Thyroid gland (tissue), 4 donors: ENCODE results near the gene CFAP97D1. TPM values are rescaled to one million over a fixed set of nuclear protein-coding genes. Genes with fewer than 3 reads are reported as not detected.

Experiments used
- DNase-seq, 2 donors: peaks; one replicate each; pipeline ENCODE4 v3.0.0-alpha.2; 2019
- H3K27ac ChIP-seq, 3 donors: fragments of 200-600 bp; sonication (generic); 1 replicate in 2 of 3; 2 replicates in 1 of 3; pipeline ENCODE4 v1.5.1; 2016 to 2019; ENCODE audit warnings: mild to moderate bottlenecking in 1 of 3, moderate library complexity in 1 of 3
- H3K27me3 ChIP-seq: fragments of 200-600 bp; sonication (generic); one replicate; pipeline ENCODE4 v1.5.1; 2019
- H3K36me3 ChIP-seq, 2 donors: fragments of 200-600 bp; sonication (generic); one replicate each; pipeline ENCODE4 v1.5.1; 2016 to 2019
- H3K4me1 ChIP-seq, 2 donors: fragments of 200-600 bp; sonication (generic); one replicate each; pipeline ENCODE4 v1.5.1; 2017 to 2019
- H3K4me3 ChIP-seq, 3 donors: fragments of 200-600 bp; sonication (generic); replicated peaks in 1 of 3; 1 replicate in 2 of 3; 2 replicates in 1 of 3; pipeline ENCODE4 v1.5.1; 2016; ENCODE audit warnings: mild to moderate bottlenecking in 1 of 3
- H3K9me3 ChIP-seq: fragments of 200-600 bp; sonication (generic); one replicate; pipeline ENCODE4 v1.5.1; 2017
- POLR2A ChIP-seq, 2 donors: fragments of 450-650 bp; IDR thresholded peaks; one replicate each; pipeline ENCODE4 v1.6.1; 2017; ENCODE audit warnings: antibody characterized with exemption in 2 of 2, mild to moderate bottlenecking in 2 of 2, moderate library complexity in 1 of 2
- whole genome bisulfite sequencing, 2 donors: methylation state at CpG; one replicate each; pipeline ENCODE4 v1.1.5; 2017; 5-methylcytosine and 5-hydroxymethylcytosine counted together
- intact Hi-C: fragments of 100-400 bp; cut with DNase I; formaldehyde crosslinking; loops from one replicate; pipeline ENCODE4 v1.15.1; 2023
- total RNA-seq, 4 donors: library from RNA; depleted of rRNA; stranded (reverse); fragments of >200 nt; gene quantifications; one replicate each; pipeline ENCODE4 v1.2.3, GENCODE V29; 2016
- TF ChIP-seq, protein P1 (sequence below), 6 experiments: fragments of 200-600 bp in 3 of 6; fragments of 450-650 bp in 3 of 6; sonication (generic) in 3 of 6; IDR thresholded peaks; one replicate each; pipeline ENCODE4 v1.5.1; 2016 to 2019; ENCODE audit warnings: antibody characterized with exemption in 6 of 6, mild to moderate bottlenecking in 2 of 6, inconsistent platforms in 1 of 6, moderate library complexity in 1 of 6

The CFAP97D1 gene
- total RNA-seq, 4 donors from 2014 or later = 0.13 TPM; not detected in 3

GRCh38 chr17:43769426-43769825, 10.8 kb upstream of the CFAP97D1 start:
- H3K27ac ChIP-seq = no peak overlapping the region
- H3K36me3 ChIP-seq = peaks cover 41 to 53% of the 10 kb centered on the region in 2 donors
- intact Hi-C loops = no loop called here
- 98% methylated on average over 9 to 16 of the region's 16 CpGs for WGBS, 2 donors
- TF ChIP-seq, protein P1, sequence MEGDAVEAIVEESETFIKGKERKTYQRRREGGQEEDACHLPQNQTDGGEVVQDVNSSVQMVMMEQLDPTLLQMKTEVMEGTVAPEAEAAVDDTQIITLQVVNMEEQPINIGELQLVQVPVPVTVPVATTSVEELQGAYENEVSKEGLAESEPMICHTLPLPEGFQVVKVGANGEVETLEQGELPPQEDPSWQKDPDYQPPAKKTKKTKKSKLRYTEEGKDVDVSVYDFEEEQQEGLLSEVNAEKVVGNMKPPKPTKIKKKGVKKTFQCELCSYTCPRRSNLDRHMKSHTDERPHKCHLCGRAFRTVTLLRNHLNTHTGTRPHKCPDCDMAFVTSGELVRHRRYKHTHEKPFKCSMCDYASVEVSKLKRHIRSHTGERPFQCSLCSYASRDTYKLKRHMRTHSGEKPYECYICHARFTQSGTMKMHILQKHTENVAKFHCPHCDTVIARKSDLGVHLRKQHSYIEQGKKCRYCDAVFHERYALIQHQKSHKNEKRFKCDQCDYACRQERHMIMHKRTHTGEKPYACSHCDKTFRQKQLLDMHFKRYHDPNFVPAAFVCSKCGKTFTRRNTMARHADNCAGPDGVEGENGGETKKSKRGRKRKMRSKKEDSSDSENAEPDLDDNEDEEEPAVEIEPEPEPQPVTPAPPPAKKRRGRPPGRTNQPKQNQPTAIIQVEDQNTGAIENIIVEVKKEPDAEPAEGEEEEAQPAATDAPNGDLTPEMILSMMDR (IDR thresholded peaks at IDR 0.05) = no peak
- no peak for TF ChIP-seq POLR2A (IDR thresholded peaks at IDR 0.05)
- no peak for DNase-seq
- H3K9me3 ChIP-seq = no peaks in the 10 kb centered on the region
- H3K27me3 ChIP-seq = no peaks in the 10 kb centered on the region
- H3K4me1 ChIP-seq = no peaks in the 10 kb centered on the region
- no peak overlapping the region for H3K4me3 ChIP-seq

- TF ChIP-seq, protein P1 (IDR thresholded peaks at IDR 0.05) = no peak
- TF ChIP-seq POLR2A (IDR thresholded peaks at IDR 0.05) = no peak
- WGBS, 2 donors = 94 to 95% methylated on average over 11 of the region's 11 CpGs
- Histone ChIP-seq H3K27ac (no peak overlapping the region), H3K4me1 (no peaks in the 10 kb centered on the region), H3K27me3 (no peaks in the 10 kb centered on the region), H3K9me3 (no peaks in the 10 kb centered on the region), H3K4me3 (no peak overlapping the region), H3K36me3 (peaks cover 42 to 57% of the 10 kb centered on the region in 2 donors)
- intact Hi-C loops = no loop called here
- DNase-seq = no peak
These were observed 10.4 kb upstream of the CFAP97D1 start for GRCh38 chr17:43769859-43770258.

GRCh38 chr17:43770957-43771356, 9.3 kb upstream of the CFAP97D1 start:
- WGBS, 2 donors = 94 to 96% methylated on average over 2 of the region's 2 CpGs
- Histone ChIP-seq H3K27ac (no peak overlapping the region), H3K36me3 (peaks cover 42 to 58% of the 10 kb centered on the region in 2 donors), H3K4me1 (no peaks in the 10 kb centered on the region), H3K9me3 (no peaks in the 10 kb centered on the region), H3K27me3 (no peaks in the 10 kb centered on the region), H3K4me3 (no peak overlapping the region)
- intact Hi-C loops = no loop called here
- DNase-seq = no peak
- TF ChIP-seq, protein P1 (IDR thresholded peaks at IDR 0.05) = no peak
- TF ChIP-seq POLR2A (IDR thresholded peaks at IDR 0.05) = no peak

GRCh38 chr17:43771463-43771862, 8.8 kb upstream of the CFAP97D1 start:
- Histone ChIP-seq H3K36me3 (peaks cover 42 to 58% of the 10 kb centered on the region in 2 donors), H3K4me3 (no peak overlapping the region), H3K4me1 (peaks cover 0 to 3% of the 10 kb centered on the region in 2 donors), H3K9me3 (no peaks in the 10 kb centered on the region), H3K27ac (no peak overlapping the region), H3K27me3 (no peaks in the 10 kb centered on the region)
- intact Hi-C loops = no loop called here
- no peak for DNase-seq
- TF ChIP-seq, protein P1 (IDR thresholded peaks at IDR 0.05) = no peak
- TF ChIP-seq POLR2A (IDR thresholded peaks at IDR 0.05) = no peak
- 95 to 96% methylated on average over 7 to 9 of the region's 9 CpGs for WGBS, 2 donors

GRCh38 chr17:43772877-43773648, 7.2 kb upstream of the CFAP97D1 start:
- Histone ChIP-seq H3K27ac (no peak overlapping the region), H3K36me3 (peaks cover 42 to 56% of the 10 kb centered on the region in 2 donors), H3K9me3 (no peaks in the 10 kb centered on the region), H3K4me1 (peaks cover 9 to 16% of the 10 kb centered on the region in 2 donors), H3K27me3 (no peaks in the 10 kb centered on the region), H3K4me3 (no peak overlapping the region)
- 90 to 91% methylated on average over 10 of the region's 10 CpGs for WGBS, 2 donors
- intact Hi-C loops = no loop called here
- no peak for TF ChIP-seq POLR2A (IDR thresholded peaks at IDR 0.05)
- TF ChIP-seq, protein P1 (IDR thresholded peaks at IDR 0.05) = no peak
- DNase-seq = no peak
